Loucy (cell line): ENCODE results near the gene ARHGAP15.

Experiments used
- CTCF ChIP-seq: fragments of 200-600 bp; sonication (generic); conservative IDR thresholded peaks from 2 replicates; pipeline ENCODE4 v1.5.1; 2014; ENCODE audit warnings: mild to moderate bottlenecking, antibody characterized with exemption, low read length
- EZH2phosphoT487 ChIP-seq: fragments of 200-600 bp; IDR thresholded peaks from 2 replicates; pipeline ENCODE4 v1.6.1; 2018; ENCODE audit warnings: antibody characterized with exemption, mild to moderate bottlenecking, moderate library complexity, borderline replicate concordance

- TF ChIP-seq CTCF (no peak), EZH2phosphoT487 (no peak)
Observed at GRCh38 chr2:143357966-143358365, 228.7 kb downstream of the ARHGAP15 start.
